HG02588 (cell line): ENCODE data around the gene COL4A3.
"Not testable (repeated sequence)": the region's sequence is repeated elsewhere in the genome, so short reads cannot be mapped to it uniquely, and the experiment has no call there.

Source experiments
- ATAC-seq: cut with Tn5 transposase; IDR thresholded peaks from one replicate; pipeline ENCODE4 v1.9.1; 2021; ENCODE audit warnings: mild to moderate bottlenecking, moderate library complexity; ENCODE audit not compliant: unreplicated experiment

The COL4A3 gene

GRCh38 chr2:227154986-227155774 lies 9.2 kb upstream of the COL4A3 start:
- no peak for ATAC-seq

- ATAC-seq, result no peak
Measured at GRCh38 chr2:227160164-227160563, 4.3 kb upstream of the COL4A3 start.

DNA sequence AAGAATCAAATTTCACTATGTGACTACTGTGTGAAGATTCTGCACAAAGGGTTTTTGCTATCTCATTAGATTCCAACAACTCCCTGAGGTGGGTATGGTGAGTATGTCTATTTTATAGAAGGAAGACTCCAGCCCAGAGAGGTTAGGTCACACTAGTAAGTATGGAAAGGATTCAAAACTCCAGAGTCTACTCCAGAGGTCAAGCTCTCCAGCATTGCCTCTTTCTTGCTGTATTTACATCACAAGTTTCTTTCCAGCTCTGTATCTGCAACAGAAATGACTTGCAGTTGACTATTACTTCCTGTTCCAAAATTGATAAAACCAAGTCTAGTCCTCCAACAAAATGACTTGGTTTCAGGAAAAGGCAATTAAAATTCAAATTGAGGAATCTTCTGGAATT lies 2.5 kb upstream of the COL4A3 start:
- no peak for ATAC-seq

GRCh38 chr2:227163485-227163997 lies 883 bp upstream of the COL4A3 start:
- ATAC-seq, result peak; percentile 67

DNA sequence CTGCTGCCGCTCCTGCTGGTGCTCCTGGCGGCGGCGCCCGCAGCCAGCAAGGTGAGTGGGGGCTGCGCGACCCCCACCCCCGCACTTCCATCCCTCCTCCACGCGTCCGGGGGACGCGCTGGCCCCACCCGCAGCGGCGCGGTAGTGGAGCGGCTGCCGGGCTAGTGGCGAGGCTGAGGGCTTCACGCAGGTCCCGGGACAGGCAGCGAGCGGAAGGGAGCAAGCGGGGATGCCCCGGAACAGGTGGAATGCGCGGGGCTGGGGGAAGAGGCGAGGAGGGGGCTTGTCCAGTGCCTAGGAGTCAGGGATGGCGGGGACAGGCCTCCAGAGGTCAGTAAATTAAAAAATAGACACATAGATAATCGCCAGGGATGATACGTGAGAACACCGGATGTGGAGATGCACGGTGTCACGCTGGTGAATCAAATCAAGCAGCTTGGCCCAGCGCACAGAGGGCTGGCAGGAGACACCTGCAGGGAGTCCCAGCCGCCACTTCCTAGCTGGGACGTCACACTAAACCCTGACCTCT lies 403 bp downstream of the COL4A3 start:
- peak; percentile 57 for ATAC-seq

- not testable (repeated sequence) for ATAC-seq
Measured at GRCh38 chr2:227171779-227172178, 7.4 kb downstream of the COL4A3 start.

DNA sequence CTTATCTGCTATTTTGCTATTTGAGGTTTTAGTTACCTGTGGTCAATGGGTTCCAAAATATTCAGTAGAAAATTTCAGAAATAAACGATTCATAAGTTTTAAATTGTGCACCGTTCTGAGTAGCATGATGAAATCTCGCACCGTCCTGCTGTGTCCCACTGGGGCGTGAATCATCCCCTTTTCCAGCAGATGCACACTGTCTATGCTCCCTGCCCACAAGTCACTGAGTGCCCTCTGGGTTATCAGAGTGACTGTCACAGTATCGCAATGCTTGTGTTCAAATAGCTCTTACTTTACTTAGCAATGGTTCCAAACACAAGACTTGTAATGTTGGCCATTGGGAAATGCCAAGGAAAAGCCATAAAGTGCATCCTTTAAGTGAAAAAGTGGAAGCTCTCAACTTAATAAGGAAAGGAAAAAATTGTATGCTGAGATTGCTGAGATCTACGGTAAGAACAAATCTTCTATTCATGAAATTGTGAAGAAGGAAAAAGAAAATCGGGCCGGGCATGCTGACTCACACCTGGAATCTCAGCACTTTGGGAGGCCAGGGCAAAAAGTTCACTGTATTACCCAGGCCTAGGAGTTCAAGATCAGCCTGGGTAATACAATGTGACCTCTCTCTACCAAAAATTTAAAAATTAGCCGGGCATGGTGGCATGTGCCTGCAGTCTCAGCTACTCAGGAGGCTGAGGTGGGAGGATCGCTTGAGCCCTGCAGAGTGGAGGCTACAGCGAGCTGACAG lies 13.3 kb downstream of the COL4A3 start:
- ATAC-seq, result no peak

DNA sequence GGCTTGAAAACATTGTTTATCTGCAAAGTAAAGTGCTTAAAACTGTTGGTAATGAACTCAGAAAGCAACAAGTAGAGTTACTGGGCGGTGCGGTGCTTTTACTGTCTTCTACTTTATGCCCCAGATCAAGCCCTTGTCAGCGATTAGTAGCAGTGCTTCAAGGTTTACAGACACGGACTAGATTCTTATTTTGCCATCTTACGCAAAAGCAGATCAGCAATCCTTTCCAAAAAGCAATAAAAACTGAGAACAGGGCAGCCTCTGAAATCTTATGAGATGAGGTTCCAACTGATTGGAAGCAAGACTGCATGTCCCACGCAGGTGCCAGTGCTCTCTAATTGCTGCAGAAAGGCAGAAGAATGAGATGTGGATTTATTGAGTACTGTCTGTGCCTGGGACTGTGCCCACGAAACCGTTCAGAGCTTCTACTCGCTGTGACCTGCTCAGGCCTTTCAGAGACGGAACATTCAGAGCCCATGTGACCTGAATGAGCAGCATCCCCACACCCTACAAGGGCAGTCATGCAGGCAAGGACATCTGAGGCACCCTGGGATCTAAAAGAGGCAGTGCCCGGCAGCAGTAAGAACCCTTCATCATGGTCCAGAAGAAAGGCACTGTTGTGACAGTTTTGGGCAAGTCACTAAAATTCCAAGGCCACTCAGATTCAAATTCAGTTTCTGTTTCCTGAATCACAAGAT lies 15.7 kb downstream of the COL4A3 start:
- ATAC-seq, result no peak

DNA sequence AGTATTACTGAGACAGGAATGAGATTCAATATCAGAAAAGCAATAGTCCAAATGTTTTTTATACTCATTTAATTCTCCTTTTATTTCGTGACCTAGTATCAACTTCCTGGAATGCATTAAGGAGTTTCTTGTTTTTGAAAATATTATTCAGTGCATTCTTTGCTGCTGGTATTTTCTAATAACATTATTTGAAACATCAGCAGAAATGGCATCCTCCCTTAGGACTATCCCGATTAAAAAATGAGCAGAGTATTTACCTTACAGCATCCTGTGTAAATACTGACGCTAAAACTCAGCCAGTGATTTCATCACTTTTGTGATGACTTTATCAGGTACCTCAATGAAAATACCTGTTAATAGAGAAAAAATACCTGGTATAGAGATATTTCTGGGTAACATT lies 16.3 kb downstream of the COL4A3 start:
- ATAC-seq, result no peak

DNA sequence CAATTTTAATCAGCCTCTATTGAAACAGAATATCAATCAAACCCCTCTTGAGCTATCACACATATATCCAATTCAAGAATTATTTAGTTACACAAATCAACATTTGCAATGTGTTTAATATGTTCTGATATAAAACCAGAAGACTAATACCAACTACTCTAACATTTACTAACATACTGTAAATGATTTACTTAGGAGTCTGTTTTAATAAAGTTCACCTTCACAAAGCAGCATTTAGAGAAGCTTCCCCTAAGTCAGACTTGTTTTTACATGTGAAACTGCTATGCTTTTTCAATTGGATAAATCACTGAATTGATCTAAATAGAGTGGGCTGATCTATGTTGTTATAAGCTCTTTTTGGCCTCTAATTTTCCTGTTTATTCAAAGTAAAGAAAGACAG lies 18.3 kb downstream of the COL4A3 start:
- ATAC-seq, result no peak

DNA sequence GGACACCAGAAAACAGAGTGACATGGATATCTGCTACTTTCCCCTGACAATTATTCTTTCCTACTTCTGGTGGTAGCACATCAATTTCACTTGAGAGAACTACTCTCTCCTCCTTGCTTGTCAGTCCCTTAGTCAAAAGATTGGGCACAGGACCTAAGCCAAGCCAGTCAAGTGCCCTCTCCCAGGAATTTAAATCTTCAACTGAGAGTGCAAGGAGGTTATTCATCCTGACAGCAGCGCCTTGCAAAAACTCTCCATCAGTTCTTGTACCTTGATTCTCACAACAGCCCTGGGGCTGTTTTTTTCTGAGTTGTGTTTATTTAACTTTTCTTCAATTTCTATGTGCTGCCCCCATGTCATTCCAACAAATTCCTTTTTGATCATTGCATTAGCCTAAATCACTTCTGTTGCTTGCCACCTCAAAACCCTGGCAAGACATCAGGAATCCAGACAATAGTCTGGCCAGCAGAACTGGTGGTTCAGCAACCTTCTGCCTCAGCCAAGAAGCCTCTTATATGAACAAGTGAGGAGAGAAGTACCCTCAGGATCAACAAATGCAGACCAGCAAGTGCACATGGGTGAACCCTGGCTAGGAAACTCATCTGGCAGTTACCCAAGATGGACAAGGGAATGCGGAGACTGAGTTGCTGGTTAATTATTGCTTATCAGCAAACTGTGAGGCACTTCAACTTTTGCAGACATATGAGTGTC lies 19.4 kb downstream of the COL4A3 start:
- ATAC-seq, result no peak

DNA sequence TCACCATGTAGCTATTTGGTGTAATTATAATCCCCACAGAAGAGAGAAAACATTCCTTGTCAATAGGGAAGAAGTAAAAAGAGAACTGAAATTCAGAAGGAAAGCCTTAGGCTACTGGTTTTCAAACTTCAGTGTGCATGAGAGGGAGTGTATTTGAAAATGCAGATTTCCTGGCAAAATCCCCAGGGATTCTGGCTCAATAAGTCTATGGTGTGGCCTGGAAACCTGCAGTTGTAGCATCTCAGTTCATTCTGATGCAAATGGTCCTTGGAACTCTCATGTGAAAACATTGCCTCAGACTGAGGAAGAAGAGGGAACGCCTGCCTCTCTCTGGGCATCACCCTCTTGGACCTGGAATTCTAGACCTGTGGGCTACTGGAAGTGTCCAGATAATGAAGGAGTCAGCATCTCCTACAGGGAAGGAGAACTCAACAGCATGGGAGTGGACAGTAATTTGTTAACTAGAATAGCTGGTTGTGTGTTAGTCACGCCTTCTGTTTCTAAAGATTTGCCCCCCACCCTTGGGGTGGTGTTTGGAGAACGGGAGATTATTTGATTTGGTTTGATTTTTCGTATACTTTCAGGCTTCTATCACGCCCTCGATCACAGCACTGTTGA lies 21.3 kb downstream of the COL4A3 start:
- ATAC-seq, result no peak

DNA sequence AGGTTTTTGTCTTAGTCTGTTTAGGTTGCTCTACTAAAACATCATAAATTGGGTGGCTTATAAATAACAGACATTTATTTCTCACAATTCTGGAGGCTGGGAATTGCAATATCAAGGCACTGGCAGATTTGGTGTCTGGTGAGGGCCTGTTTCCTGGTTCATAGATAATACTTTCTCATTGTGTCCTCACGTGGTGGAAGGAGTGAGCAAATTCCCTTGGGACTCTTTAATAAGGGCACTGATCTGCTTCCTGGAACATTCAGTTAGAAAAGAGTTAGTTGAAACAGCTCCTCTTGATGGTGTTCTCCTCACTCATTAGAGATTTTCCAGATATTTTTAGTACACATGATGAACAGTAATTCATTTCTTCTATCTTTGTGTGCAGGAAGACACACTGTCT lies 22.3 kb downstream of the COL4A3 start:
- ATAC-seq, result no peak

DNA sequence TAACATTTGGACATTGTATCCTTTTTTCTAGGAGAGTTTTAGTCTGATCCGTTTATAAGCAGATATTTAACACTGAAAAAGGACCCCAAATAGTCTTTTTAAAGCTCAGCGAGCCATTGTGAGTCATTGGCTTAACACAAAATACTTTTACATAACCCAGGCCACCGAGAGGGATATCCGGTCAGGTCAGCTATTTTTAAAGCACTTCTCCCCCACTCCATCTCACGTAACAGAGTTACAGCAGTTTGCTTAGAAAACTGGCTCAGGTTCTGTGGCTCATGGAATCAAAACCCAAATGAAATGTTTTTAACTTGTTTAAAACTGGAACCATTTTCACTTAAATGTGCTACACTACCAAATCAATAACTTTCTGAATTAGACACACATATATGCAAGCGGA lies 23.9 kb downstream of the COL4A3 start:
- no peak for ATAC-seq

GRCh38 chr2:227191367-227191766 lies 26.9 kb downstream of the COL4A3 start:
- no peak for ATAC-seq

DNA sequence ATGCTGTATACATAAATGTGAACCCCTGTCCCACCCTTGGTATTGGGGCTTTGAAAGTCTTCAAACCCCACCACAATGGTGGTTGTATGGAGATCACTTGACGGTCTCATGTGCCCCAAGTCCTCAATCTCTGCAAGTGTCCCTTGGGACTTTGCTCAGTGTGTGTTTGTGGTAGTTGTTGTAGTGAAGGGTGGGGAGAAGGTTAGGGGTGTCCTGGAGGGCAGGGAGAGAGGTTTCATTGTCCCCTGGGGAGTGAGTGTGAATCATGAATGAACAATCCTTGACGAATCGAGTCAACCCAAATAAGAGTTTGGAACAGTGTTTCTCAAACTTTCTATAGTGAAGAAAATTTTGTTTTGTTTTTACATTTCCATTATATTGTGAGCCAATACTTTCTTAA lies 28.1 kb downstream of the COL4A3 start:
- no peak for ATAC-seq

DNA sequence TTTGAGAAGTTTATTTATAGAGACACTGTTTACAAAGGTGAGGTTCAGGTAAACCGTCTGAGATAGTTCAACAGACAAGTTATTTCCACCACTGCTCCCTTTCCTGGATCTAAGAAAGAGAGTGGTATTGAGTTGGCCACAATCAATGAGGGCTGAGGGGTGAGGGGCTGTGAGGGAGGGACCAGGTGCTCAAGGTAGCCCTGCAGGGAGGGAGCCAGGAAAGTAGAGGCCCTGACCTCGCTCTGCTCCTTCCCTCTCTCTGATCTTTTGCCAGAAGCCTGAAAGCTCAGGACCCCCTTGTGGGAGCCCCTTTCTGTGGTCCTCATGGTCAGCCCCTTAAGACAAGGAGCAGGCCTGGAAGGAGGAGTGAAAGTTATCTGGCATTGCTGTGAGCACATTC lies 29.8 kb downstream of the COL4A3 start:
- no peak for ATAC-seq

DNA sequence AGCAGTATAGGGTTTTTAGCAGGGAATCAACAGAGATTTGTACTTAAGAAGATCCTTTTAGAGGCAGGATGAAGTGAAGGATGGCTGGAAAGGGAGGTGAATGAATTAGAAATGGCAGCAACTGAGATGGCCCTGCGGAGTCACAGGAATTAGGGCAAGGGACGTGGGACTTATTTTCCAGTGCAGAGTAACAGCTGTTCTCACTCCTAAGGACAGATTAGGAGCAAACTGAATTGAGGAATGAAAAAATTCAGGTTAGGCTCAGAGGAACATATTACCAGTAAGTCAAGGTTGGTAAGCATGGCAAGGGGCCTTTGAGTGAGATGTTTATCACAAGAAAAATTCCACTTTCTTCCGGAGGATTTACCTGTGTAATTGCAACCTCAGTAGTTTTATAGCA lies 34.4 kb downstream of the COL4A3 start:
- ATAC-seq, result no peak

DNA sequence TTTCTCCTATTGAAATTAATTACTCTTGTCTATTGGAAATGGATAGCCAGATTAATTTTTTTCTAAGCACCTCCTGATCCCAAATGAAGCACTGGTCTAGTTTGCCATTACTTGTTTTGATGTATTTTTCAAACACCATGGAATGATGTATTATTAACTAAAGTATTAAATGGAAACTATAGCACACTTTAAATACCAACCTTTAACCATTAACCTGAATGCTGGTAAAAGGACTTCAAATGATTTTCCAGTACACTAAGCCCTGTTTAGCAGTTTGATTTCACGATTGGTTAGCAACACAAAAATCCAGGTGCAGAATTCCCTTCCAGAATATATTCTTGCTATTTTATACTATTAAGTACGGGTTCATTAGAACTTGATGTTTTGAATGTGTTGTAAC lies 37.3 kb downstream of the COL4A3 start:
- no peak for ATAC-seq

GRCh38 chr2:227204452-227204851 lies 40.0 kb downstream of the COL4A3 start:
- no peak for ATAC-seq
